ENCODE data around the gene CCDC63.
A peak's percentile ranks its signal among the peaks of the same experiment; 100 is the strongest.

CCDC63 gene

GRCh38 chr12:110846615-110847566 lies at the start of gene CCDC63:
Gene CCDC63, plus strand, starts transcription at chr12:110846987. Its CDS starts 5,968 bp downstream, at chr12:110852955.
- Histone ChIP-seq H3K4me3 (ENCODE audit: low read depth, low read length) (no peak within 1 kb of the TSS), H3K27me3 (ENCODE audit: control insufficient read depth, insufficient read depth, low read length) (no peaks in the 10 kb centered on the region), H3K79me2 (no peaks in the 10 kb centered on the region), H3K4me1 (no peaks in the 10 kb centered on the region), H2AFZ (peak within 1 kb of the TSS; percentile 61), H3K9me3 (ENCODE audit: control insufficient read depth, low read length) (no peaks in the 10 kb centered on the region), H3K27ac (no peak within 1 kb of the TSS), H3K36me3 (ENCODE audit: control insufficient read depth, insufficient read depth, low read length) (no peaks in the 10 kb centered on the region), H3K4me2 (ENCODE audit: low read length) (peak within 1 kb of the TSS; percentile 11), H3K9ac (no peak within 1 kb of the TSS)
- peak; percentile 50 for TF ChIP-seq CTCF (IDR thresholded peaks at IDR 0.05)

GRCh38 chr12:110798461-110798860 lies 48.3 kb upstream of the CCDC63 start:
- Histone ChIP-seq H3K9me3 (ENCODE audit: control insufficient read depth, low read length) (no peaks in the 10 kb centered on the region), H3K4me2 (ENCODE audit: low read length) (no peak overlapping the region), H3K36me3 (ENCODE audit: control insufficient read depth, insufficient read depth, low read length) (no peaks in the 10 kb centered on the region), H3K27me3 (ENCODE audit: control insufficient read depth, insufficient read depth, low read length) (no peaks in the 10 kb centered on the region), H3K27ac (no peak overlapping the region), H3K9ac (no peak overlapping the region), H3K79me2 (no peaks in the 10 kb centered on the region), H3K4me3 (ENCODE audit: low read depth, low read length) (no peak overlapping the region), H2AFZ (no peak overlapping the region), H3K4me1 (no peaks in the 10 kb centered on the region)
- TF ChIP-seq CTCF (IDR thresholded peaks at IDR 0.05): no peak

GRCh38 chr12:110802489-110802888 lies 44.3 kb upstream of the CCDC63 start:
- no peaks in the 10 kb centered on the region for H3K27me3 ChIP-seq (ENCODE audit: control insufficient read depth, insufficient read depth, low read length)
- H3K27ac ChIP-seq: no peak overlapping the region
- no peaks in the 10 kb centered on the region for H3K36me3 ChIP-seq (ENCODE audit: control insufficient read depth, insufficient read depth, low read length)
- no peak overlapping the region for H3K4me3 ChIP-seq (ENCODE audit: low read depth, low read length)
- H3K79me2 ChIP-seq: no peaks in the 10 kb centered on the region
- no peak overlapping the region for H3K9ac ChIP-seq
- TF ChIP-seq CTCF (IDR thresholded peaks at IDR 0.05): no peak
- no peak overlapping the region for H2AFZ ChIP-seq
- H3K4me2 ChIP-seq (ENCODE audit: low read length): no peak overlapping the region
- H3K4me1 ChIP-seq: no peaks in the 10 kb centered on the region
- no peaks in the 10 kb centered on the region for H3K9me3 ChIP-seq (ENCODE audit: control insufficient read depth, low read length)

- Histone ChIP-seq H3K4me1 (no peaks in the 10 kb centered on the region), H3K36me3 (ENCODE audit: control insufficient read depth, insufficient read depth, low read length) (no peaks in the 10 kb centered on the region), H3K27me3 (ENCODE audit: control insufficient read depth, insufficient read depth, low read length) (no peaks in the 10 kb centered on the region), H3K27ac (no peak overlapping the region), H2AFZ (no peak overlapping the region), H3K4me2 (ENCODE audit: low read length) (no peak overlapping the region), H3K9me3 (ENCODE audit: control insufficient read depth, low read length) (no peaks in the 10 kb centered on the region), H3K79me2 (no peaks in the 10 kb centered on the region), H3K4me3 (ENCODE audit: low read depth, low read length) (no peak overlapping the region), H3K9ac (no peak overlapping the region)
- no peak for TF ChIP-seq CTCF (IDR thresholded peaks at IDR 0.05)
Observed at GRCh38 chr12:110804406-110804805, 42.4 kb upstream of the CCDC63 start.

Data from parathyroid adenoma (tissue), 2 donors.